HCT116 (cell line): ENCODE measurements around the gene MOCS2.
A peak's percentile ranks its signal among the peaks of the same experiment; 100 is the strongest.

Experiments
- EGR1 ChIP-seq: IDR thresholded peaks from 2 replicates; pipeline ENCODE4 v1.6.1; 2012; ENCODE audit warnings: low read depth
- EZH2 ChIP-seq: fragments of 200-600 bp; sonication (generic); IDR thresholded peaks from 2 replicates; pipeline ENCODE4 v1.6.1; 2017; ENCODE audit warnings: antibody characterized with exemption, mixed run types
- EZH2phosphoT487 ChIP-seq: fragments of 200-600 bp; IDR thresholded peaks from 2 replicates; pipeline ENCODE4 v1.6.1; 2018; ENCODE audit warnings: antibody characterized with exemption, borderline replicate concordance
- JUND ChIP-seq: IDR thresholded peaks from 2 replicates; pipeline ENCODE4 v1.6.1; 2012
- POLR2A ChIP-seq: IDR thresholded peaks from 2 replicates; pipeline ENCODE4 v1.7.0; 2011; ENCODE audit warnings: borderline replicate concordance; ENCODE audit not compliant: insufficient read depth, insufficient read length; ENCODE audit errors: extremely low read depth
- POLR2AphosphoS5 ChIP-seq: IDR thresholded peaks from 2 replicates; pipeline ENCODE4 v1.6.1; 2011; ENCODE audit warnings: mild to moderate bottlenecking, low read depth, low read length, moderate library complexity
- SIN3A ChIP-seq: IDR thresholded peaks from 2 replicates; pipeline ENCODE4 v1.6.1; 2012; ENCODE audit warnings: low read depth
- SRF ChIP-seq: IDR thresholded peaks from 2 replicates; pipeline ENCODE4 v1.6.1; 2012; ENCODE audit warnings: low read depth
- ZFX ChIP-seq: fragments of 450-650 bp; IDR thresholded peaks from 2 replicates; pipeline ENCODE4 v1.6.1; 2017
- ZNF274 ChIP-seq: fragments of 200-500 bp; sonication (Bioruptor generic); IDR thresholded peaks from 2 replicates; pipeline ENCODE4 v1.6.1; 2014; ENCODE audit warnings: mild to moderate bottlenecking, low read depth, low read length, inconsistent platforms
- TF ChIP-seq, protein P1 (sequence below), 3 experiments: fragments of 200-600 bp in 1 of 3; sonication (generic) in 1 of 3; IDR thresholded peaks in 2 of 3; conservative IDR thresholded peaks in 1 of 3; 2 replicates each; pipeline ENCODE4 v1.5.1; 2012 to 2017; ENCODE audit warnings: low read depth in 2 of 3, low read length in 2 of 3, antibody characterized with exemption in 1 of 3, borderline replicate concordance in 1 of 3, control low read depth in 1 of 3, mild to moderate bottlenecking in 1 of 3, mixed read lengths in 1 of 3, mixed run types in 1 of 3, moderate library complexity in 1 of 3; ENCODE audit not compliant: insufficient read depth in 1 of 3
- TF ChIP-seq, protein P2 (sequence below): IDR thresholded peaks from 2 replicates; pipeline ENCODE4 v1.6.1; 2012
- TF ChIP-seq, protein P3 (sequence below): IDR thresholded peaks from 2 replicates; pipeline ENCODE4 v1.6.1; 2012; ENCODE audit warnings: low read depth
- TF ChIP-seq, protein P4 (sequence below): IDR thresholded peaks from 2 replicates; pipeline ENCODE4 v1.6.1; 2011; ENCODE audit warnings: mild to moderate bottlenecking, low read length, moderate library complexity; ENCODE audit not compliant: insufficient replicate concordance; ENCODE audit errors: extremely low read depth

DNA sequence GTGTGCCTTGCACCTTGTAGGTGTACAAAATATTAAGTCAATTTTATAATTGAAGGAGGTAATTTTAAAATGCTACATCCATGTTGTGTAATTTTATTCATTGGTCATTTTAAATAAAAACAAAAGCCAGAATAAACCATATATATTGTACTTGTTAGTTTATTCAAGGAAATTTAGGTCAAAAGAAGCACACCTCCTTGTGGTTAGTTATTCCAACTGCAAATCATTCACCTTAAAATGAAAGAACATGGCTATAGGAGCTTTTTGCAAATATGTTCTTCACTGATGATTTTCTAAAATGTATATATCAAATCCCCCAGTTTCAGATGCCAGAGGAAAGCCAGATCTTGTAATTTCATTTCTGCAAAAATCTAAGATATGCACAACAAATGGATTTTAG is 5.4 kb upstream of the MOCS2 start:
- TF ChIP-seq EZH2phosphoT487 (no peak), EGR1 (no peak), POLR2AphosphoS5 (no peak), EZH2 (no peak), SIN3A (no peak), POLR2A (no peak), SRF (no peak), JUND (no peak), ZFX (no peak), ZNF274 (no peak)
- TF ChIP-seq, protein P1, sequence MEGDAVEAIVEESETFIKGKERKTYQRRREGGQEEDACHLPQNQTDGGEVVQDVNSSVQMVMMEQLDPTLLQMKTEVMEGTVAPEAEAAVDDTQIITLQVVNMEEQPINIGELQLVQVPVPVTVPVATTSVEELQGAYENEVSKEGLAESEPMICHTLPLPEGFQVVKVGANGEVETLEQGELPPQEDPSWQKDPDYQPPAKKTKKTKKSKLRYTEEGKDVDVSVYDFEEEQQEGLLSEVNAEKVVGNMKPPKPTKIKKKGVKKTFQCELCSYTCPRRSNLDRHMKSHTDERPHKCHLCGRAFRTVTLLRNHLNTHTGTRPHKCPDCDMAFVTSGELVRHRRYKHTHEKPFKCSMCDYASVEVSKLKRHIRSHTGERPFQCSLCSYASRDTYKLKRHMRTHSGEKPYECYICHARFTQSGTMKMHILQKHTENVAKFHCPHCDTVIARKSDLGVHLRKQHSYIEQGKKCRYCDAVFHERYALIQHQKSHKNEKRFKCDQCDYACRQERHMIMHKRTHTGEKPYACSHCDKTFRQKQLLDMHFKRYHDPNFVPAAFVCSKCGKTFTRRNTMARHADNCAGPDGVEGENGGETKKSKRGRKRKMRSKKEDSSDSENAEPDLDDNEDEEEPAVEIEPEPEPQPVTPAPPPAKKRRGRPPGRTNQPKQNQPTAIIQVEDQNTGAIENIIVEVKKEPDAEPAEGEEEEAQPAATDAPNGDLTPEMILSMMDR (IDR thresholded peaks at IDR 0.05 in 2 of 3, conservative IDR thresholded peaks at IDR 0.05 in 1 of 3; ENCODE audit: borderline replicate concordance in 1 of 3, insufficient read depth in 1 of 3, low read depth in 2 of 3, low read length in 2 of 3) = peak; percentile 34 to 53 (median 34); a peak in 4 of 6 replicates
- TF ChIP-seq, protein P2, sequence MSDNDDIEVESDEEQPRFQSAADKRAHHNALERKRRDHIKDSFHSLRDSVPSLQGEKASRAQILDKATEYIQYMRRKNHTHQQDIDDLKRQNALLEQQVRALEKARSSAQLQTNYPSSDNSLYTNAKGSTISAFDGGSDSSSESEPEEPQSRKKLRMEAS = no peak
- TF ChIP-seq, protein P3, sequence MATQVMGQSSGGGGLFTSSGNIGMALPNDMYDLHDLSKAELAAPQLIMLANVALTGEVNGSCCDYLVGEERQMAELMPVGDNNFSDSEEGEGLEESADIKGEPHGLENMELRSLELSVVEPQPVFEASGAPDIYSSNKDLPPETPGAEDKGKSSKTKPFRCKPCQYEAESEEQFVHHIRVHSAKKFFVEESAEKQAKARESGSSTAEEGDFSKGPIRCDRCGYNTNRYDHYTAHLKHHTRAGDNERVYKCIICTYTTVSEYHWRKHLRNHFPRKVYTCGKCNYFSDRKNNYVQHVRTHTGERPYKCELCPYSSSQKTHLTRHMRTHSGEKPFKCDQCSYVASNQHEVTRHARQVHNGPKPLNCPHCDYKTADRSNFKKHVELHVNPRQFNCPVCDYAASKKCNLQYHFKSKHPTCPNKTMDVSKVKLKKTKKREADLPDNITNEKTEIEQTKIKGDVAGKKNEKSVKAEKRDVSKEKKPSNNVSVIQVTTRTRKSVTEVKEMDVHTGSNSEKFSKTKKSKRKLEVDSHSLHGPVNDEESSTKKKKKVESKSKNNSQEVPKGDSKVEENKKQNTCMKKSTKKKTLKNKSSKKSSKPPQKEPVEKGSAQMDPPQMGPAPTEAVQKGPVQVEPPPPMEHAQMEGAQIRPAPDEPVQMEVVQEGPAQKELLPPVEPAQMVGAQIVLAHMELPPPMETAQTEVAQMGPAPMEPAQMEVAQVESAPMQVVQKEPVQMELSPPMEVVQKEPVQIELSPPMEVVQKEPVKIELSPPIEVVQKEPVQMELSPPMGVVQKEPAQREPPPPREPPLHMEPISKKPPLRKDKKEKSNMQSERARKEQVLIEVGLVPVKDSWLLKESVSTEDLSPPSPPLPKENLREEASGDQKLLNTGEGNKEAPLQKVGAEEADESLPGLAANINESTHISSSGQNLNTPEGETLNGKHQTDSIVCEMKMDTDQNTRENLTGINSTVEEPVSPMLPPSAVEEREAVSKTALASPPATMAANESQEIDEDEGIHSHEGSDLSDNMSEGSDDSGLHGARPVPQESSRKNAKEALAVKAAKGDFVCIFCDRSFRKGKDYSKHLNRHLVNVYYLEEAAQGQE = no peak
- TF ChIP-seq, protein P4, sequence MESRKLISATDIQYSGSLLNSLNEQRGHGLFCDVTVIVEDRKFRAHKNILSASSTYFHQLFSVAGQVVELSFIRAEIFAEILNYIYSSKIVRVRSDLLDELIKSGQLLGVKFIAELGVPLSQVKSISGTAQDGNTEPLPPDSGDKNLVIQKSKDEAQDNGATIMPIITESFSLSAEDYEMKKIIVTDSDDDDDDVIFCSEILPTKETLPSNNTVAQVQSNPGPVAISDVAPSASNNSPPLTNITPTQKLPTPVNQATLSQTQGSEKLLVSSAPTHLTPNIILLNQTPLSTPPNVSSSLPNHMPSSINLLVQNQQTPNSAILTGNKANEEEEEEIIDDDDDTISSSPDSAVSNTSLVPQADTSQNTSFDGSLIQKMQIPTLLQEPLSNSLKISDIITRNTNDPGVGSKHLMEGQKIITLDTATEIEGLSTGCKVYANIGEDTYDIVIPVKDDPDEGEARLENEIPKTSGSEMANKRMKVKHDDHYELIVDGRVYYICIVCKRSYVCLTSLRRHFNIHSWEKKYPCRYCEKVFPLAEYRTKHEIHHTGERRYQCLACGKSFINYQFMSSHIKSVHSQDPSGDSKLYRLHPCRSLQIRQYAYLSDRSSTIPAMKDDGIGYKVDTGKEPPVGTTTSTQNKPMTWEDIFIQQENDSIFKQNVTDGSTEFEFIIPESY = no peak
